GM18861 (cell line): Measurements from ENCODE around the gene MCRIP1.

Experiments used
- ATAC-seq: cut with Tn5 transposase; IDR thresholded peaks from one replicate; pipeline ENCODE4 v1.9.1; 2021; ENCODE audit not compliant: unreplicated experiment

The MCRIP1 gene

DNA sequence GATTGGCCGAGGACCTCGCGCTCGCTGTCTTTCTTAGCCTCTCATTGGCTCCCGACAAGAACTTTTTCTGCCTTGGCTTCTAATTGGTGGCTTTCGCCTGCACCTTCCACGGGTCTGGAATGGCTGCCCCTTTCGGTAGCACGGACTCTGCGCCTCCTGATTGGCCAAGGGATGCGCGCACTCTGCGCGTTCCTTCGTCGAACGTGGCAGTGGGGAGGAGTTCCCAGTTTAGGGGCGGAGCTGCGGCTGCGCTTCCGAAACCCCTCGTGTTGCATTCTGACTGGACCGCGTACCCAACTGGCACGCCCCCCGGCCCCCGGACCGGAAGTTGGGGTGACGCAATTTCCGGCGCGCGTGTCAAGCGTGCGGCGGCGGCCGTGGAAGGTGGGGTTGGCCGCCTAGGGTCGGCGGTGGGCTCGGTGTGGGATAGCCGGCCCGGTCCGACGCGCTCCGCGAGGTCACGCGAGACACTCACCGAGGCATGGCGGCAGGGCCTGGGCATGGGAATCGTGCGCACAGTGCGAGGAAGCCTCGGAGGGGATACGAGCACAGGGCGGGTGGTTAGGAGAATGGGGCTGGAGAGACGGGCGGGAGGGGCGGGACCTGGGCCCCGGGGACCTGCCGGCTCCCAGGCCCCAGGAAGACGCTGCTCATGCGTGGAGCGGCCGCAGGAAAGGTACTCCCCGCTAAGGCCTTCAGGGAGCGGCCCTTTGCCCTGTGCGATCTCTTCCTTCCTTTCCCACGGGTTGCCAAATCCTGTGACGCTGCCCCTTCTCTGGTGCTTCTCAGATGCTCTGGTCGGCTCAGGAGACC lies 27.9 kb upstream of the MCRIP1 start:
- peak; percentile 77 for ATAC-seq

DNA sequence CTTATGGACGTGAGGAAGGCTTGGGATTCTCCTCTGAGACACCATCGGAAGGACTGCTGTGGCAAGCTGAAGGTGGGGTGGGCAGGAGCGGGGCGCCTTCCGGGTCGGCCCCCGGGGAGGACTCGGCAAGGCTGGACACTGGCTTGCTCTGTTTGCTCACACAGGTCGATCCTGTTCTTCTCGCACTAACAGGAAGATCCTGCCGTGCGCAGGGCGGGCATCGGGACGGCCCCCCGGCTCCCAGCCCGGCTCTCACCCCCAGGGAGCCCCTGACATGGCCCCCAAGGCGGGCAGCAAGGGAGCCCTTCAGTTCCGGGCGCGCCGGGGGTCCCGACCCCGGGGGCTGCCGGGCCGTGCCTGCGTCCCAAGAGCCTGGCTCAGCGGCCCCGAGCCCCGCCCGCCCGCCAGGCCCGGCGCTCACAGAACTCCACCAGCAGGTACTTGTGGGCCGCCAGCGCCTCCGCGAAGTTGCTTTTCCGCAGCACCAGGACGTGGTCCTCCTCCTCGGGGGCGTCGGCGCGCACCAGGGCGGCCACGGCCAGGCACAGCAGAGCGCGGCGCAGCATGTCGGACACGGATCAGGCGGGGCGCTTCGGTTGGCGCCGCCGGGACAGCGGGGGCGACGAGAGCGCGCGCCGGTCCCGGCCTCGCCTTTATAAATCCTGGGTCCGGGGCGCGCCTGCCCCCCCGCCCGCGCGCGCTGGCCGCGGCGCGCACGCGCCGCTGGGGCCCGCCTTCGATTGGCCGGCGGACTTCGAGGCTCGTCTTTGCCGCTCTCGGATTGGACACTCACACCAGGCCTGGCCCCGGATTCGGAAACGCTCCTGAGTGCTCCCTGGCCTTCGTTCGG lies 27.0 kb upstream of the MCRIP1 start, which contains the start of gene P4HB:
TSS of gene P4HB (minus strand) at position 630 of the 850 bp plus-strand sequence. CDS start at position 566, 64 bp downstream.
- ATAC-seq = no peak

DNA sequence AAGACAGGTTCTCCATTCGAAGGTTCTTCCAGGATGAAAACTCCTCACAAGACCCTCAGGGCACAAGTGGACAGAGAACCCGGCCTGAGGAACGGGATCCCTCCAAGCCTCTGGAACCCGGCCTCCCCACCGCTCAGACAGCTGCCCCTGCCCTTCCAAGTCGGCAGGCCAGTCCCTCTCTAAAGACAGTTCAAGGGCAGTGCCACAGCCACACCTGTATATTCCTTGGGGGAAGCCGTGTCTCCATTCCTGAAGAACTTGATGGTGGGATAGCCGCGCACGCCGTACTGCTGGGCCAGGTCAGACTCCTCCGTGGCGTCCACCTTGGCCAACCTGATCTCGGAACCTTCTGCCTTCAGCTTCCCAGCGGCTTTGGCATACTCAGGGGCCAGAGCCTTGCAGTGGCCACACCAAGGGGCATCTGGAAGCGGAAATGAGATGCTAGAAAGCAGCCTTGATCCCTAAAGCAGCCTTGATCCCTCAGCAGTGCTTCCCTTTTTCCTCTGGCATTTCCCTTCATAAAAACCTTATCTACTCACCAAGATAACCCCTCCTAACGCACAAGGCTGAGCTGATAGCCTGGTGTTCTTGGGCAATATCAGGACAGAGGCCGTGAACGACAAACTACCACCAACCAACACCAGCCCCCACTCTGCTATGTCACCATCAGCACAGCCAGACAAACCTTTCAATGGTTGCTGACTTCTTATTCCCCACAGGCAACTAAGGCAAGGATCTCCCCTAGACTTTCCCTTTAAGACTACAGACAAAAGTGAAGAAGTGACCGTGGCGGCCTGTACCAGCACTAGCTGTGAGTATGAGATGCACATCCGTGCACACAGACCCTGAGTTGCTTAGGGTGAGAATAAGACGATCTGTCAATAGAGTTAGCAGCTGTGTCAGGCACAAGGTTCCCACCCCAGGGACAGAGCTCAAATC lies 26.1 kb upstream of the MCRIP1 start:
- ATAC-seq = no peak

DNA sequence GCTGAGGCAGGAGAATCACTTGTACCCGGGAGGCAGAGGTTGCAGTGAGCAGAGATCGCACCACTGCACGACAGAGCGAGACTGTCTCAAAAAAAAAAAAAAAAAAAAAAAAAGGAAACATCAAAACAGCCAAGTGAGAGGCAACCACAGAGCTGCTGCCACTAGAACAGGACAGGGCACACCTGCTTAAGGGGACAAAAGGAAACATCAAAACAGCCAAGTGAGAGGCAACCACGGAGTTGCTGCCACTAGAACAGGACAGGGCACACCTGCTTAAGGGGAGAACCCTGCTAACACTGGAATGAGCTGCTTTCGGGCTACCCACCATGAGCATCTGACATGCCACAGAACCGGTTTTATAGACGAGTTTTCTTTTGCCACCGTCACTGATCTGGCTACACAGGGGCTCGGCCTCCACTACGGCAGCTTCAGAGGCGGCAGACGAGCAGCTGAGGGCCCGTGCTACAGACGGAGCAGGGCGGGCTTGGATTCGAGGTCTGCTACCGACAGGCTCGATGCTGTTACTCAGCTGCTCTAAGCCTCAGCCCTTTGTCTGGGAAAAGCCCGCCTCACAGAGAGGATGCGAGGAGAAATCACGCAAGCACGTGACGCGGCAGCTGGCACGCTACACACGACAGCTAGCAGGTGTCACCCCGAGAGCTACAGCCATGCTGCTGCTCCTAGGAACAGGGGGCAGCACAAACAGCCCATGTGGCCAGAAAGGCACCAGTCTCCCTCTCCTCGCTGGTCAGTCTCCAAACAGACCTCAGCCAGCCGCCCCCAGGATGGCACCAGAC lies 25.3 kb upstream of the MCRIP1 start:
- ATAC-seq = no peak

DNA sequence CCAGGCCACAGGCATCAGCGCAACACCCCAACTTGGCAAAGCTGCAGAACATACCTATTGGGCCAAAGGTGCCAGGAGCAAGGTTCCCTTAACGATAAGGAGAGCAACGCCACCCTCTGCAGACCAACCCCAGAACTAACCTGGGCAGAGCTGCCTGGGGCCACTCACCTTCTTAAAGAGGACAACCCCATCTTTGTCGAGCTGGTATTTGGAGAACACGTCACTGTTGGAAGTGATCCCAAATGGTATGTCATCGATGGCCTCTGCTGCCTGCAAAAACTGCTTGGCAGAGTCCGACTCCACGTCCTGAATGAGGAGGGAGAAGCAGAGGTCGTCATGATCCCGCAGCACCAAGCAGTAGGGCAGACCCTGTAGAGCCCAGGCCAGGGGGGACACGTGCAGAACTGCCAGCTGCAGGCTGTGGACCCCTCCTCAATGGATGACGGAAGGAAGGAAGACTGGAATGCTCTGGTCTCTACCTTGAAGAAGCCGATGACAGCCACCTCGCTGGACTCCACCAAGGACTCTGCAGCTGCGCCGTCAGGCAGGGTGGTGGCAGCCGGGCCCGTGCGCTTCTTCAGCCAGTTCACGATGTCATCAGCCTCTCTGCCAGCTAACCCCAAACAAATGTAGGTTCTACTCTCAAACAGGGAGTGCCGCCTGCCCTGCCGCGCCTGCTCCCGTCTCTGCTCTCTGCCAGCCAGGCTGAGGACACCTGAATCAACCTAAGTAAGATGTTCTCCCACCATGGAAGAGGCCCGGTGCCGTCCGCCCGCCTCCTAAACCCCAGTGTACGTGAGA lies 22.1 kb upstream of the MCRIP1 start:
- ATAC-seq = no peak

DNA sequence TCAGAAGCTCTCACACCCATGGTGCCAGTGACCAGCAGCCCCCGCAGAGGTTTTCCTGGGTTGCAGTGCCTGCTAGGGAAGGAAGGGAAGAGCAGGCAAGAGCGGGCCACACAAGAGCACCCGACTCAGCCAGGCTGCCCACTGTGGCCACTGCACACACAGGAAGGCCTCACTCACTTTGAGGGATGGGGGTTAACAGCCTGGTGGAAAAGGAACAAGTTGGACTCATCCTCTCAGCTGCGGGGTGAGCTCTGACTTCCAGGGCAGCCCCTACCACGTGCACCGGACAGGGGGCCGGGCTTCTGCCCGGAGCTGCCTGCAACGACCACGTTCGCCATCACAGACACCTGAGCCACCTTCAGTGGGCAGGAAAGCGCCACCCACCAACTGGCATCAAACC lies 19.1 kb upstream of the MCRIP1 start:
- ATAC-seq = no peak

DNA sequence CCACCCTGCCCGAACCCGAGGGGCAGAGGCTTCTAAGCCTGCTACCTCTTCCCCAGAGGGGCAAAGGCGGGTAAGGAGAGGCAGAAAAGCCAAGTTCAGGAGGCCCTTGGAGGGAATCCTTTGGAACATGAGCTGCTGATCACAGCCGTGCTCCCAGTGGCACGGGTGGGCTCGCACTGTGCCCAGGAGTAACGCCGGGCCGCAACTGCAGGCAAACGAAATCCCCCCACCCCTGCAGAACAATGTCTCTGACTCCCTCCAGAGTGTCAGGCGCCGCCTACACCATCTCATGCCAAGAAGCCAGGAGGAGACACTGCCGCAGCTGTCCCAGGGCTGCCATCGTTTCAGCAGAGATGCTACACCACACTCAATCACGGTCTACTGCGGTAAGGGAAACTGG lies 18.3 kb upstream of the MCRIP1 start:
- no peak for ATAC-seq

DNA sequence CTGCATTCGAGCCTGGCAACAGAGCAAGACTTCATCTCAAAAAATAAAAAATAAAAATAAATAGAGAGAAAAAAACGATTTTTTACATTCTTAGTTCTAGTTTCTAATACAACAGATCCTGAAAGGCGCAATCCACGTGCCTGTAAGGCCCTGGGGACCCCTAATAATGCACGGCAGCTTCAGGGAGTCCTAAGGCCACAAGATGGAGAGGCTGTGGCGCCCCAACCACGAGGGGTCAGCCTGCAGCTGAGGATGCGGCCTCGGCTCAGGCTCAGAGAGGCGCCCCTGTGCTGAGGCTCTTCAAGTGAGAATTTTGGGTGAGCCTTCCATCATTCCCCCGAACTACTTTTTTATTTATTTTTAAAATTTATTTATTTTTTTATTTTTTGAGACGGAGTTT lies 16.4 kb upstream of the MCRIP1 start:
- ATAC-seq = no peak

DNA sequence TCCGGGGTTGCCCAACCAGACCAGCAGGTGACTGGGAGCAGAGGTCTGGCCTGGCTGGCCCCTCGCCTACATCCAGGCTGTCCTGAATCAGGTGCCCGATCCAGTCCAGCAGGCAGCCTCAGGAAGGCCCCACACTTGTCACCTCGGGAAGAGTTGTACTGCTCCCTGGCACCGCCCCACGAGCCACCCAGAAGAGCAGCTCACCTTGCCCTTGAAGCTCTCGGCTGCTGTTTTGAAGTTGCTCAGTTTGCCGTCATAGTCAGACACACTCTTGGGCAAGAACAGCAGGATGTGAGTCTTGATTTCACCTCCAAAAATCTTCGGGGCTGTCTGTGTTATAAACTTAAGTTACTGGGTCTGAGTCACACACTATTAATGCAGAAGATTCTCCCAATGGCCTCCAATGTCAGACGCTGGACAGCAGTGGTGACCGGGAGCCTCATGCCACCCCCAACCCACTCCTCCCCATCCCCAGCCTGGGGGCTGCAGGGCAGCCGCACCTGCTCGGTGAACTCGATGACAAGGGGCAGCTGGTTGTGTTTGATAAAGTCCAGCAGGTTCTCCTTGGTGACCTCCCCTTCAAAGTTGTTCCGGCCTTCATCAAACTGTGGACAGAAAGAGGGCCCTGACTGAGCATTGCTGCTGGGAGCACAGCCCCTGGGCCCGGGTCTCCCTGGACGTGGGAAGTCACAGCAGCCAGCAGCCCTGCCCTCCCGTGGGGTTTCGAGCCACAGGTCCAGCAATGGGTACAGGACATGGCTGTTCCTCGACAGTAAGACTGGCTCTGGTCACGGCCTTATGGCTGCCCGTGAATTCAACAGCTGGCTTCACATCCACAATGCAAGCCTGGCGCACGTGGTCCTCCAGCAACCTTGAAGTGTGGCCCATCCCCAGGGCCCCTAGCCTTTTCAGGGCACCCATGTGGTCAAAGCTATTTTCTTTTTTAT lies 13.9 kb upstream of the MCRIP1 start:
- no peak for ATAC-seq

DNA sequence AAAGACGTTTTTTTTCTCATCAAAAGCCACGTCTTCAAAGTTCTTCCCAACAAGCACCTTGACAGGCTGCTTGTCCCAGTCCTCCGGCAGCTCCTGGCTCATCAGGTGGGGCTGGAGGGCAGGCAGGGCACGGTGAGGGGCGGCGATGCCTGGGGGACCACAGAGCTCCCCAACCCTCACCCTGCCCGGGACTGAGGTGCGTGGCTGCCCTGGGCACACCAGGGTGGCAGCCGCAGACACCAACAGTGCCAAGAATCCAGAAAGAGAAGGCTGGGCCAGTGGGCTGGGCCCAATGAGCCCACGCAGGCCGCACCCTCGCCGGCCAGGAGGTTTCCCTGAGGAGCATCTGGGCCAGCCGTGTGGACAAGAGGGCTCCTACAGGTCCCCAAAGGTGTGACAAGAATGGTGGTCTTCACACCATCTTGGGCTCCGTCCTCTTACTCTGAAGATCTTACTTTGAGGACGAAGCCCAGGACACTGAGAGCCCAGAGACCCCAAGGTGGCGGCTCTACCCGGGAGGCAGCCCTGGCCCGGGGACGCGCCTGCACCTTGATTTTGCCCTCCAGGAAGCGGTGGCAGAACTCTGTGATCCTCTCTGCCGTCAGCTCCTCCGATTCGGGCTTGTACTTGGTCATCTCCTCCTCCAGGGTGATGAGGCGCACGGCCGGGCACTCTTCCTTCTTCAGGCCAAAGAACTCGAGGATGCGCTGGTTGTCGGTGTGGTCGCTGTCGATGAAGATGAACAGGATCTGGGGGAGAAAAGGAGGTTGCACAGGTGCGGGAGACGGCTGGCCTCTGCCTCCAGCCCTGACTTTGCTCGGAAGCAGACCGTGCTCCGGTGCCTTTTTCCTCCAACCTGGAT lies 13.0 kb upstream of the MCRIP1 start:
- no peak for ATAC-seq

DNA sequence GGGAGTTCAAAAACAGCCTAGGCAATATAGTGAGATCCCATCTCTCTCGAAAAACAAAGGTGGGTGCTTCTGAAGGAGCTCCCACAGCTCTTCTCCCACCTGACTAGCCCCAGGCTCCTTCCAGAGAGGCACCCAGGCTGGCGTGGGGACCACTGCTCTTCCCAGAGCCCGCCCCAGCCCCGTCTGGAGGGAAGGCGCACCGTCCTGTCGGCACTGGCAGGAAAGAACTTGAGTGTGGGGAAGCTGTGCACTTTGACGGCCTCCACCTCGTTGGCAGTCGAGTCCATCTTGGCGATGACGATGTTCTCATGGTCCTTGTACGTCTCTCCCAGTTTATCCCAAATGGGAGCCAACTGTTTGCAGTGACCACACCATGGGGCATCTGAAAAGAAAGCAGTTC lies 12.3 kb upstream of the MCRIP1 start:
- ATAC-seq = no peak

DNA sequence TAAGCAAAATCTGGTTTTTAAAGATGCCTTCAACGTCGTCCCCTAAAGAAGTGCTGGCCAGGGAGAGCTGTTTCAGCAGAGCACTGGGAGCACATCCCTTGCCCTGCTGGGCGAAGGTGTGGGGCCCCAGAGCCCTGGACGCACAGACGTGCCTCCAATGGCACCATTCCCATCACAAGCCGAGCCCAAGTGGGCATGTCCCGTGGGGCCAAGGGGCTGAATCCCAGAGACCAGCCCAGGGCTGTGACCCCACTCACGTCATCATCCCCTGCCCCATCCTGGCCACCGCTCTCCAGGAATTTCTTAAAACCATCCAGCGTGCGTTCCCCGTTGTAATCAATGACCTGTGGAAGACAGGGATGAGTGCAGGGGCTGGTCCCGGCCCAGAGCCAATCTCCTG lies 11.8 kb upstream of the MCRIP1 start:
- no peak for ATAC-seq

DNA sequence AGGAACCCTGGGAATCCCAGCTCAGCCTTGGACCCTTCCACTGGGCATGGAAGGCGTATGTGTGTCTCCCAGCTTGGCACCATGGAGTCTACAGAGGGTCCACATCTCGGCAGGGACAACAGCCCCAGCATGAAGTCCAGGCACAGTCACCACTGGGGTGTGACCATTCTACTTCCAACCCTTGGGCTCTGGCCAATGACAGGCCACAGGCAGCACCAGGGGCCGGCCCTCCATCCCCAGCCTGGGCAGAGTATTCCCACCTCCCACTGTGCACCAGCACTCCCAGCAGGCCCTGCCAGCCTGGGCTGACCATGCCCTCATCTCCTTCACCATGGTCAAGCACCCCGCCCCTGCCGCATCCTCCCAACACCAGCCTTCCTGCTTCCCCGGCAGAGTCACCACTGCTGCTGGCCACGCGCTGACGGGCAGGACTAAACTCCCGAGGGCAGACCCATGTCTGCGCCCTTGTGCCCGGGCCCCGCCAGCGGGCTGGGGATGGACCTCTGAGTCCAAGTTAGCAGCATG lies 11.3 kb upstream of the MCRIP1 start:
- ATAC-seq = no peak

DNA sequence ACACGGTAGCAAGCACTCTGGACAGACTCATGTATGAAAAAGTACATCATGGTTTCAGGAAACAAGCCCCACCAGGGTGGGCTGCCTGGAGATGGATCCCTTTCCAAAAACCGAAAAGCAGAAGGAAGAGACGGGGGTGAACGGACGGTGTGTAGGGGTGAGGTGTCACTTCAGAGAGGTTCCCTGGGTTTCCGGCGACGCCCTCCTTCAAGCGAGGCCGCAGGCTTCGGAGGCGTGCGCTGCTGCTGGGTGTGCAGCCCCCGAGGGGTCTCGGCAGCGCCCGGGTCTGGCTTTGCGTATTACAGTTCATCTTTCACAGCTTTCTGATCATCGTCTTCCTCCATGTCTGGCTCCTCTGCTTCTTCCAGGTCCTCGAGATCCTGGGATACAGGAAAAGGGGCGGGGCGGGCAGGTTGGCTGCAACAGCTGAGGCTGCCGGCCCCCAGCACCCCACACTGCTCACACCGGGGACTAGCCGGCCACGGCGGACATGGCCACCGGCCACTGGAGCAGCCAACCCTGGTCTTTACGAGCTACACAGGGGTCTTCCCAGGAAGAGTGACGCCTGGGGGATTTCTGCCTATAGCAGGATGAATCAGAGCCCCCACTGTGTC lies 10.7 kb upstream of the MCRIP1 start:
- ATAC-seq = no peak

DNA sequence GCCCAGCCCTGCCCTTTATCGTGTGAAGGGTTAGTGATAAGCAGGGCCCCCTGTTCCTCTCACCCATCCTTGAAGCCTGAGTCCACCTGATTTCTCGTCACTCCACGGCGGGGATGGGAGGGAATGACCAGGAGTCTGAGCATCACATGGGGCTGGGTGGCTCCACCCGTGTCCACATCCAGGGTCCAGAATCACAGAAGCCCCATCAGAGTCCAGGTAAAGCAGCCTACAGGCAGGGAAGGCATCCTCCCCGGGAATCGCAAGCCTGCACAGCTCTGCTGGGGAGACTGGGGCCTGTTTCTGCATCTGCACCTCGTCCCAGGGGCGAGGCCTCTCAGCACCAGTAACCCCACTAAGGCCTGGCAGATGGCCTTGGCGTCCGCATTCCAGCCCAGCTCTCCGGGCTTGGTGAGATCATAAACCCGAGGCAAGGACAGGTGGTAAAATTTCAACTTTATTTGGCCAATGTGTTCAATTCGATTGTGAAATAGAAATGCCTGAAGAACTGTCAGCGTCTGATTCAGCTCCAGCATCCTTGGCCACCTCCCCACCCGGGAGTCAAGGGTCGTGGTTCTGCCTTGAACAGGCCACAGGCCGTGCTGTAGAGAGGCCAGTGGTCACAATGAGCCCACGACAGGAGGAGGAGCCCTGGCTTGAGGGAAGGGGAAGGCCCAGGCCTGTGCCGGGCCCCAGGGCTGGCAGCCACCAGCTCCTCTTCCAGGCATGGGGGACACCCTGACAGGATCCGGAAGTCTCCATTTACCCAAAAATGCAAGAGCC lies 9.8 kb upstream of the MCRIP1 start:
- no peak for ATAC-seq

DNA sequence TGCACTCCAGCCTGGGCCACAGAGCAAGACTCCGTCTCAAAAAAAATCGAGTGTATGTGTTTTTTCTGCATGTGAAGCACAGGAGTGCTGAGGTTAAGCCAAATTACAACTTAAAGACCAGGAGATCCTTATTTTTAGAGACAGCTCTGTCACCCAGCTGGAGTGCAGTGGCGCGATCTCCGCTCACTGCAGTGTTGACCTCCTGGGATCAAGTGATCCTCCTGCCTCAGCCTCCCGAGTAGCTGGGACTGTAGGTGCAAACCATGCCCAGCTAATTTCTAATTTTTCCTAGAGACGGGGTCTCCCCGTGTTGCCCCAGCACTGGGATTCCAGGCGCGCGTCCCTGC lies 9.3 kb upstream of the MCRIP1 start:
- no peak for ATAC-seq
